Bronchial epithelial cell (primary cell): Measurements from ENCODE around the gene GOSR2. TPM values are rescaled to one million over a fixed set of nuclear protein-coding genes. Genes with fewer than 3 reads are reported as not detected.

Experiments used
- DNase-seq: peaks from one replicate; pipeline ENCODE4 v3.0.0-alpha.2; 2010; ENCODE audit warnings: low read depth
- FAIRE-seq: peaks from 2 replicates; lab custom pipeline; 2011; peaks lifted over from hg19 to GRCh38; lab: Jason Lieb, UNC
- H3K27me3 ChIP-seq: 2 replicates; pipeline ENCODE4 v1.5.1; 2011; ENCODE audit warnings: low read length; ENCODE audit not compliant: control insufficient read depth, insufficient read depth
- H3K36me3 ChIP-seq: 2 replicates; pipeline ENCODE4 v1.5.1; 2011; ENCODE audit warnings: low read length; ENCODE audit not compliant: control insufficient read depth, insufficient read depth
- H3K4me3 ChIP-seq: 2 replicates; pipeline ENCODE4 v1.5.1; 2011; ENCODE audit warnings: mild to moderate bottlenecking, low read depth, low read length, control low read depth
- CTCF ChIP-seq: IDR thresholded peaks from 2 replicates; pipeline ENCODE4 v1.5.1; 2011; ENCODE audit warnings: mild to moderate bottlenecking, moderate library complexity, low read length, control low read depth, inconsistent platforms; ENCODE audit not compliant: insufficient read depth, severe bottlenecking
- total RNA-seq: library from RNA; depleted of rRNA; stranded (reverse); fragments of >200 nt; gene quantifications from 2 replicates; pipeline ENCODE4 v1.2.1, GENCODE V29; 2014

GOSR2 gene
- total RNA-seq, 1 donor from 2014 or later: 37.6 TPM

GRCh38 chr17:46971647-46972300 is 48.8 kb downstream of the GOSR2 start:
- DNase-seq (no peak), FAIRE-seq (no peak)
- H3K36me3 ChIP-seq: no peaks in the 10 kb centered on the region
- no peak overlapping the region for H3K4me3 ChIP-seq
- no peak for TF ChIP-seq CTCF
- peaks cover 12% of the 10 kb centered on the region for H3K27me3 ChIP-seq

GRCh38 chr17:46972346-46972745 is 49.4 kb downstream of the GOSR2 start:
- Histone ChIP-seq H3K4me3 (no peak overlapping the region), H3K27me3 (peaks cover 16% of the 10 kb centered on the region), H3K36me3 (no peaks in the 10 kb centered on the region)
- DNase-seq (no peak), FAIRE-seq (no peak)
- TF ChIP-seq CTCF: no peak

GRCh38 chr17:46974086-46974485 is 51.1 kb downstream of the GOSR2 start:
- no peak for TF ChIP-seq CTCF
- DNase-seq (no peak), FAIRE-seq (no peak)
- H3K4me3 ChIP-seq: no peak overlapping the region
- H3K36me3 ChIP-seq: no peaks in the 10 kb centered on the region
- H3K27me3 ChIP-seq: peaks cover 22% of the 10 kb centered on the region

GRCh38 chr17:46975287-46975686 is 52.3 kb downstream of the GOSR2 start:
- Histone ChIP-seq H3K4me3 (no peak overlapping the region), H3K27me3 (peaks cover 27% of the 10 kb centered on the region), H3K36me3 (no peaks in the 10 kb centered on the region)
- DNase-seq (no peak), FAIRE-seq (peak; percentile 18)
- no peak for TF ChIP-seq CTCF

GRCh38 chr17:46976626-46977270 is 53.8 kb downstream of the GOSR2 start:
- Histone ChIP-seq H3K4me3 (no peak overlapping the region), H3K36me3 (no peaks in the 10 kb centered on the region), H3K27me3 (peaks cover 27% of the 10 kb centered on the region)
- DNase-seq: no peak
- FAIRE-seq: no peak
- no peak for TF ChIP-seq CTCF

- TF ChIP-seq CTCF: peak; percentile 39
- no peak for FAIRE-seq
- H3K36me3 ChIP-seq: no peaks in the 10 kb centered on the region
- H3K27me3 ChIP-seq: peaks cover 27% of the 10 kb centered on the region
- DNase-seq: peak; percentile 53
- H3K4me3 ChIP-seq: no peak overlapping the region
Measured at GRCh38 chr17:46977348-46977747, 54.4 kb downstream of the GOSR2 start.
